Skeletal muscle satellite cell (primary cell): ENCODE results near the gene SAMD11.
"Not testable (repeated sequence)": the region's sequence is repeated elsewhere in the genome, so short reads cannot be mapped to it uniquely, and the experiment has no call there.

Experiments
- H3K27me3 ChIP-seq: 2 replicates; pipeline ENCODE4 v1.7.0; 2013; ENCODE audit warnings: low read length; ENCODE audit not compliant: control insufficient read depth, insufficient read depth
- H3K36me3 ChIP-seq: 2 replicates; pipeline ENCODE4 v1.7.0; 2013; ENCODE audit warnings: mild to moderate bottlenecking, control low read depth, low read length; ENCODE audit not compliant: insufficient read depth
- H3K4me1 ChIP-seq: 2 replicates; pipeline ENCODE4 v1.7.0; 2013; ENCODE audit warnings: low read length; ENCODE audit not compliant: control insufficient read depth, insufficient read depth
- H3K4me2 ChIP-seq: 2 replicates; pipeline ENCODE4 v1.7.0; 2013; ENCODE audit warnings: mild to moderate bottlenecking, low read length
- H3K4me3 ChIP-seq: 2 replicates; pipeline ENCODE4 v1.7.0; 2013; ENCODE audit warnings: low read length
- H3K9ac ChIP-seq: 2 replicates; pipeline ENCODE4 v1.7.0; 2013; ENCODE audit warnings: mild to moderate bottlenecking, low read depth, low read length, moderate library complexity
- H3K9me3 ChIP-seq: replicated peaks from 2 replicates; pipeline ENCODE4 v1.7.0; 2013; ENCODE audit warnings: mild to moderate bottlenecking, control low read depth, low read length

The SAMD11 gene

DNA sequence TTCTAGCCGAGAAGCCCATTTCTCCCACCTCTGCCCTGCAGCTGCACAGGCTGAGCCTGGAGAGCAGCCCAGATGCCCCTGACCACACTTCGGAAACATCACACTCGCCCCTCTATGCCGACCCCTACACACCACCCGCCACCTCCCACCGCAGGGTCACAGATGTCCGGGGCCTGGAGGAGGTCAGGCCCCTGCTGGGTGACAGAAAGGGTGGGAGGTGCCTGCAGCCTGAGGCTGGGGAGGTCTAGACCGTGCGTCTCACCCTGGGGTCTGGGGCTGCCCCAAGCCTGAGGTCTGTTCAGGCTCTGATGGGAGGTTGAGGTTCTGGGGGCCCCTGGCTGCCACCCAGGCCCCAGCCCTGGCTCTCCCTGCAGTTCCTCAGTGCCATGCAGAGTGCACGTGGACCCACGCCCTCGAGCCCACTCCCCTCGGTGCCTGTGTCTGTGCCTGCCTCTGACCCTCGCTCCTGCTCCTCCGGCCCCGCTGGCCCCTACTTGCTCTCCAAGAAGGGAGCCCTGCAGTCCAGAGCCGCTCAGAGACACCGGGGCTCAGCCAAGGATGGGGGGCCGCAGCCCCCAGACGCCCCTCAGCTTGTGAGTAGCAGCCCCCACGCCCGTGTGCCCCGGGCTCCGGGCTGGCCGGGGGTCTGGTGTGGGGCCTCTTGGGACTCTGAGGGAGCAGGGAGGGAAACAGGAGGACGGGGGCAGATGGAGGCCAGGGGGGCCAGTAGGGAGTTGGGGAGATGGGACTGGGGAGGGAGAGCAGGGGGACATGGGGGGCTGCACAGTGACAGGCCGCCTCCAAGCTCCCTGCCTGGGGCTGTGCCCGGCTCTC, 50.0 kb downstream of the SAMD11 start:
- no peak overlapping the region for H3K4me3 ChIP-seq
- H3K4me2 ChIP-seq = no peak overlapping the region
- H3K4me1 ChIP-seq = peaks cover 7% of the 10 kb centered on the region
- H3K9ac ChIP-seq = no peak overlapping the region
- H3K27me3 ChIP-seq = peaks cover 26% of the 10 kb centered on the region
- H3K9me3 ChIP-seq = no peaks in the 10 kb centered on the region
- no peaks in the 10 kb centered on the region for H3K36me3 ChIP-seq

DNA sequence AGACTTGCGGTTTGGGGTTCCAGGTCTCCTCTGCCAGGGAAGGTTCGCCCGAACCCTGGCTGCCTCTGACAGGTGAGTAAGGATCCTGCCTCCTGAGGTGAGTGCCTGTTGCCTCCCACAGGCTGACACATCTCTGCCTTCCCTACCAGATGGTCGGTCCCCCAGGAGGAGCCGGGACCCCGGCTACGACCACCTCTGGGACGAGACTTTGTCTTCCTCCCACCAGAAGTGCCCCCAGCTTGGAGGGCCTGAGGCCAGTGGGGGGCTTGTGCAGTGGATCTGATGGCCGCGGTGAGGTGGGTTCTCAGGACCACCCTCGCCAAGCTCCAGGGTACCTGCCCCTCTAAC, 50.5 kb downstream of the SAMD11 start:
- H3K36me3 ChIP-seq = no peaks in the 10 kb centered on the region
- H3K4me1 ChIP-seq = peaks cover 7% of the 10 kb centered on the region
- no peaks in the 10 kb centered on the region for H3K9me3 ChIP-seq
- peaks cover 26% of the 10 kb centered on the region for H3K27me3 ChIP-seq
- H3K9ac ChIP-seq = no peak overlapping the region
- no peak overlapping the region for H3K4me2 ChIP-seq
- no peak overlapping the region for H3K4me3 ChIP-seq

DNA sequence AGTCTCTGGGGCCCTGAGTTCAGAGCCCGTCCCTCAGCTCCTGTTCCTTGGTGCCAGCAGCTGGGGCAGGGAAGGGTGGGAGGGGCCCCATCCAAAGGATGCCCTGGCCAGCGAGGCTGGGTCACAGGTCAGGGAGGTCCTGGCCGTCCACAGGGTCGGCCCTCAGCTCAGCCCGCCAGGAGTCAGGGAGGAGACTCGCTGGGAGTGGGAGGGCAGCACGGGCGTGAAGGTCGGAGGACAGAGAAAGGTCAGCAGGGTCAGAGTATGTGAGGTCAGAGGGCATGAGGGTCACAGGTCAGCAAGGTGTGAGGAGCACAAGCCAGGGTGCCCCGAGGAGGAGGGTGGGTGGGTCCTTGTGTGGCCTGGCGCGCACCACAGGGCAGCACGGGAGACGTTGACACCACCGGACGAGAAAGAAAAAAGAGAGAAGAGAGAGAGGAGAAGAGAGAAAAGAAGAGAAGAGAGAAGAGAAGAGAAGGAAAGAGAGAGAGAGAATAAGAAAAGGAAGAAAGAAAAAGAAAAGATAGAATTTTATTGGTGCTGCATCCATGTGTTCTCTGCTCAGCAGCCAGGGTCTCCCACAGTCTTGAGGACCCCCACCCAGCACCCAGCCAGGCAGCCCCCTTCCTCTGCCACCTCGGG, 51.1 kb downstream of the SAMD11 start:
- Histone ChIP-seq H3K27me3 (peaks cover 30% of the 10 kb centered on the region), H3K9ac (no peak overlapping the region), H3K4me2 (no peak overlapping the region), H3K4me1 (peaks cover 7% of the 10 kb centered on the region), H3K4me3 (no peak overlapping the region), H3K9me3 (no peaks in the 10 kb centered on the region), H3K36me3 (no peaks in the 10 kb centered on the region)

DNA sequence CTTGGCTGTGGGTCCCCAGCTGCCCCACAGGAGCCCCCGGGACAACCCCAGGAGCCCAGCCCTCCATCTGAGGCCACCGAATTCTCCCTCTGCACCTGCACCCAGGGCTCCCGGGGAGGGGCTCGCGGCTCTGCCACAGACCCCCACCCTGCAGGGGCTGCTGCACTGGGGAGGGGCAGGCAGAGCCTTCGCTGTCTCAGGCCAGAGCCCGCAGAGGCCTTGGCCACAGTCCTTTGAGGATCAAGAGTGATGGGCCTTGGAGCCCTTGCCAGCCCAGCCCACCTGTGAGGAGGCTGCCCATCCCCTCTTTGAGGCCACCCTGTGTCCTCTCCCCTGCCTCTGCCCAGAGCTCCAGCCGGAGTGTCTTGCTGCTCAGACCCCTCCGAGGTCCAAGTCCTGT, 51.6 kb downstream of the SAMD11 start:
- Histone ChIP-seq H3K4me3 (no peak overlapping the region), H3K9me3 (no peaks in the 10 kb centered on the region), H3K27me3 (peaks cover 31% of the 10 kb centered on the region), H3K36me3 (no peaks in the 10 kb centered on the region), H3K4me1 (peaks cover 7% of the 10 kb centered on the region), H3K4me2 (no peak overlapping the region), H3K9ac (no peak overlapping the region)

DNA sequence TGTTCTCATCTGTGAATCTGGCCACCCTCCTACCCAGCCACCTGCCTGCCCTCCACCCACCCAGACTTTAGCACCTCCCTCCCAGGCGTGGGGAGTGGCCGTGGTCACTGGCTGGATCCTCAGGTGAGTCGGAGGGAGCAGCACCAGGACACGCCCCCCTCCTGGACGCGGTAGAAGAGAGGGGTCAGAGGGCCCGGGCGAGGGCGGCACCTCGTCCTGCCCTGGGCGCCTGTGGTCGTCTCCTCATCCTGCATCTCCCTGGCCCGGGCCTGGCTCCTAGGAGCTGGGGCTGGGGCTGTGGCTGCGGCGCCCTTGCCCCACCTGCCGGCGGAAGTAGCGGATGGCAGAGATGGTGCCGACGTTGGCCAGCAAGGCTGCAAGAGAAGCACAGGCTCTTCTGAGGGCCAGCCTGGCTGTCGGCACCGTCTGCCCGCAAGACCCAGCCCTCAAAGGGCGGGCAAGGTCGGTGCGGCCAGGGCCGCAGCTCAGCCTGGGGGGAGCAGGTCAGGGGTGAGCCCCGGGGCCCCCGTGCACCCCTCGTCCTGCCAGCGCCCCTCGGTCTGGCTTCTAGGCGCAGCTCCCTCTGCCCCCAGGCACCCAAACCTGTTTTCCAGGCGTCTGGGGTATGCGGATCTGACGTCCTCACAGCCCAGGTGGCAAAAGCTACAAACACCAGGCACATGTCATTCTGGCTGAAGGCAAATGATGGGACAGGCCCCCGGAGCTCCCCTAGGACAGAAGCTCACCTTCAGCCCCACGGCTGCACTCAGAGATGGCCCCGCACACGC, 52.4 kb downstream of the SAMD11 start:
- Histone ChIP-seq H3K36me3 (no peaks in the 10 kb centered on the region), H3K4me1 (peaks cover 7% of the 10 kb centered on the region), H3K27me3 (peaks cover 35% of the 10 kb centered on the region), H3K9ac (no peak overlapping the region), H3K4me2 (peak overlapping the region; percentile 69), H3K9me3 (no peaks in the 10 kb centered on the region), H3K4me3 (no peak overlapping the region)

DNA sequence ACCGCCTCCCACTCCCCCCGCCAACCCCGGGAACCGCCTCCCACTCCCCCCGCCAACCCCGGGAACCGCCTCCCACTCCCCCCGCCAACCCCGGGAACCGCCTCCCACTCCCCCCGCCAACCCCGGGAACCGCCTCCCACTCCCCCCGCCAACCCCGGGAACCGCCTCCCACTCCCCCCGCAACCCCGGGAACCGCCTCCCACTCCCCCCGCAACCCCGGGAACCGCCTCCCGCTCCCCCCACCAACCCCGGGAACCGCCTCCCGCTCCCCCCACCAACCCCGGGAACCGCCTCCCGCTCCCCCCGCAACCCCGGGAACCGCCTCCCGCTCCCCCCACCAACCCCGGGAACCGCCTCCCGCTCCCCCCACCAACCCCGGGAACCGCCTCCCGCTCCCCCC, 53.1 kb downstream of the SAMD11 start:
- not testable (repeated sequence) for H3K9me3 ChIP-seq, H3K4me2 ChIP-seq, H3K9ac ChIP-seq, H3K36me3 ChIP-seq, H3K4me3 ChIP-seq, H3K4me1 ChIP-seq
- H3K27me3 ChIP-seq = peaks cover 39% of the 10 kb centered on the region

DNA sequence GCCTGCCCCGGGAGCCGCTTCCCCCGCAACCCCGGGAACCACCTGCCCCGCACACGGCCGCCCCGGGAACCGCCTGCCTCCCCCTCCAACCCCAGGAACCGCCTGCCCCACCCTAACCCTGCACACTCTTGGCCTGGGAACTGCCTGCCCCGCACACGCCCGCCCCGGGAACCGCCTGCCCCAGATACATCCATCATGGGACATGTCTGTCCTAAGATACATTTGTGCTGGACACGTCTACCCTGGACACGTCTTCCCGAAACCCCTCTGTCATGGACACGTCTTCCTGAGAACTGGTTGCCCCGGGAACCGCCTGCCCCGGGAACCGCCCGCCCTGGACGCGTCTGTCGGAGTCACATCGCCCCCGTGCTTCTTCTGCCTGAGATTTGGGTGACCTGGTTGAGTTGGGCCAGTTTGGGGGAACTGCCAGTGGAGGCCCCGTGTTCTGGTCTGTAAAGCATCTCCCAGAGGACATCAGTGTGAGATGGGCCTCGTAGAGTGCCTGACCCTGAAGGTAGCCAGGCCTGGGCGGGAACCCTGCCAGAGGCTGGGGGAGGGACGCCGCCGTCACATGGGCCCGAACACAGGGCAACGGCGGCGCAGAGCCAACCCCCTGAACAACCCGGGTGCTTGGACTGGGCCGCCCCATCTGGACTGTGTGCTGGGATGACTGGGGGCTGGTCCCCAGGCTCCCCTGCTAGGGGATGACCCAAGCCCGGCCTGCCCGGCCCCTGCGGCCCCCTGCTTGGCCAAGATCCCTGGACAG, 54.5 kb downstream of the SAMD11 start:
- Histone ChIP-seq H3K9me3 (no peaks in the 10 kb centered on the region), H3K4me3 (no peak overlapping the region), H3K9ac (no peak overlapping the region), H3K36me3 (no peaks in the 10 kb centered on the region), H3K4me1 (peaks cover 7% of the 10 kb centered on the region), H3K4me2 (no peak overlapping the region), H3K27me3 (peaks cover 44% of the 10 kb centered on the region)

DNA sequence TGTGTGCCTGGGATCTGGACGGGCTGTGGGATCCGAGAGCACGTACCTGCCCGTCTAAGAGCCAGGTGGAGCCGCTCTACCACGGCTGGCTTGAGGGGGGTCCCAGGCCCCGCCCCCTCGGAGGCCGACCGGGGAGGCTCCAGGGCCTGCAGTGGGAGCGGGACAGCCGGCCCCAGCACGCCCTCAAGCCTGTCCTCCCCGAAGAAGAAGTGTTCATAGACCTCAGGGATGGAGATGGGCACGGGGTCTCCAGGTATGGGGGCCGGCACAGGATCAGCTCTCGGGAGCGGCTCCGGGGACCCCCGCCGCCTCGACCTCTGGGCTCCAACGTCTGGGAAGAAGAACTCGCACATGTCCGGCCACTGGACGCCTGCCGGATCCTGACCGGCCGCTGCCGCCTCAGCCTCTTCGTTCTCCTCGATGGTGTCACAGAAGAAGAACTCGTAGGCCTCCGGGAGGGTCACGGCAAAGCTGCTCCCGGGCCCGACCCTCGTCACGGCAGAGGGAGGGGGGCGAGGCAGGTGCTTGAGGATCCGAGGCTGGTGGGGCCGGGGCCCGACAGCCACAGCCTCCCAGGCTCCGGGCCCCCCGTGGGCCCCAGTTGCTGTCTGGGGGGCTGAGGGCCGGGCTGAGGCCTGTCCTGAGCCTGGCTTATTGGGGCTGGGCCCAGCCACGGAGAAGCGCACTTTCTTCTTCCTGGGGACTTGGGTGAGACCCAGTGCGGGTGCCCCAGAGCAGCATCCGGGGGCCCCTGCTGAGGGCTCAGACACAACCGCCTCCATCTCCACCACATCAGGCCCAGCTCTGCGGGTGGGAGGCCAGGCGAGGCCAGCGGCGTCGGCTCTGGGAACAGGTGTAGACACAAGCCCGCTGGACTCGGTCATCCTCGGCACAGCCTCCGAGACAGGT, 55.4 kb downstream of the SAMD11 start:
- Histone ChIP-seq H3K4me1 (peaks cover 7% of the 10 kb centered on the region), H3K4me2 (no peak overlapping the region), H3K27me3 (peaks cover 47% of the 10 kb centered on the region), H3K4me3 (no peak overlapping the region), H3K9me3 (no peaks in the 10 kb centered on the region), H3K9ac (no peak overlapping the region), H3K36me3 (no peaks in the 10 kb centered on the region)

DNA sequence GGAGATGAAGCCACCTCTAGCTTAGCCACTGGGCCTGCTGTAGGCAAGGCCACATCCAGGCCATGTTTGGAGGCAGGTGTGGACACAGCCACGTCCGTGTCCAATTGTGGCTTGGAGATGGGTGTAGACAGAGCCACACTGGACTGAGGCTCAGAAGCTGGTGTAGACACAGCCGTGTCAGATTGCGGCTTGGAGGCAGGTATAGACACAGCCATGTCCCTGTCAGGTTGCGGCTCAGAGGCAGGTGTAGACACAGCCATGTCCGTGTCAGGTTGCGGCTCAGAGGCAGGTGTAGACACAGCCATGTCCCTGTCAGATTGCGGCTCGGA, 56.0 kb downstream of the SAMD11 start:
- no peak overlapping the region for H3K9ac ChIP-seq
- H3K27me3 ChIP-seq = peaks cover 47% of the 10 kb centered on the region
- peaks cover 7% of the 10 kb centered on the region for H3K4me1 ChIP-seq
- no peak overlapping the region for H3K4me2 ChIP-seq
- no peaks in the 10 kb centered on the region for H3K9me3 ChIP-seq
- no peak overlapping the region for H3K4me3 ChIP-seq
- H3K36me3 ChIP-seq = no peaks in the 10 kb centered on the region

DNA sequence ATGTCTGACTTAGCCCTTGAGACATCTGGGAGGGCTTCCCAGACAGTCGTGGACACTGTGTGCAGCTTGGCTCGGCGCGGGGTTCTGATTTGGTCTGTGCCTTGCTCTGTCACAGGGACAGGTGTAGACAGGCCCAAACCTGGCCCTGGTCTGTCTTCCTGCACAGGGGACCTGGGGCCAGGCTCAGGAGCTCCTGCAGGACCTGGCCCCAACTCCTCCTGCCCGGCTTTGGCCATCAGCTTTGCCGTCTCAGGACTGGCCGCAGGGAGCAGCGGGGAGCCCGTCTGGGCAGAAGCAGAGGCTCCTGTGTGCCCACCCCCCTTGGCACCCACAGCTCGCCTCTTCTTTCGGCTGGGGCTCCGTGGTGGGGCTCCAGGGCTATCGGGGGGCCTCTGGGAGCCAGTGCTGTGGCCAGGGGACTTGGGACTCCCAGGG, 56.4 kb downstream of the SAMD11 start:
- Histone ChIP-seq H3K9ac (no peak overlapping the region), H3K9me3 (no peaks in the 10 kb centered on the region), H3K36me3 (no peaks in the 10 kb centered on the region), H3K27me3 (peaks cover 49% of the 10 kb centered on the region), H3K4me1 (peaks cover 7% of the 10 kb centered on the region), H3K4me2 (no peak overlapping the region), H3K4me3 (no peak overlapping the region)
